ENCODE results near the gene MRRF. TPM values are rescaled to one million over a fixed set of nuclear protein-coding genes. Genes with fewer than 3 reads are reported as not detected.
A peak's percentile ranks its signal among the peaks of the same experiment; 100 is the strongest.

Gene MRRF
- total and polyA plus RNA-seq, 2 experiments from 2014 or later, result 23.7 to 30.8 TPM

GRCh38 chr9:122254761-122255160, 9.9 kb upstream of the MRRF start:
- DNase-seq, result no peak
- no peak for TF ChIP-seq EZH2 (IDR thresholded peaks at IDR 0.05; ENCODE audit: insufficient read depth, poor library complexity, severe bottlenecking)
- no peak for TF ChIP-seq EZH2phosphoT487 (IDR thresholded peaks at IDR 0.05; ENCODE audit: insufficient read depth, low read depth)
- Histone ChIP-seq H3K4me3 (no peak overlapping the region), H3K9ac (no peak overlapping the region), H3K27me3 (replicated peaks; ENCODE audit: insufficient read depth) (no peaks in the 10 kb centered on the region), H3K27ac (no peak overlapping the region), H3F3A (ENCODE audit: insufficient read depth) (no peaks in the 10 kb centered on the region), H3K9me2 (ENCODE audit: insufficient read depth) (no peaks in the 10 kb centered on the region), H3K9me3 (ENCODE audit: low read depth) (no peaks in the 10 kb centered on the region), H3K36me3 (ENCODE audit: low read depth) (peaks cover 23% of the 10 kb centered on the region; the same call in 1 of the 2 replicates), H4K20me1 (ENCODE audit: insufficient read depth) (no peaks in the 10 kb centered on the region), H3K4me2 (ENCODE audit: unreplicated experiment) (no peak overlapping the region), H3K79me2 (ENCODE audit: insufficient read depth) (peaks cover 77% of the 10 kb centered on the region), H3K4me1 (ENCODE audit: insufficient read depth) (no peaks in the 10 kb centered on the region), H2AFZ (no peak overlapping the region)
- in situ Hi-C loops (cut with MboI), result no loop called here
- 99% methylated on average over 3 of the region's 3 CpGs for WGBS, 2 experiments (ENCODE audit: low coverage in 1 of 2, low lambda C conversion rate in 2 of 2, missing lambda C conversion rate in 2 of 2)

- no peaks in the 10 kb centered on the region for H3F3A ChIP-seq (ENCODE audit: insufficient read depth)
- H3K36me3 ChIP-seq (ENCODE audit: low read depth), result peaks cover 22% of the 10 kb centered on the region
- no peak for TF ChIP-seq EZH2 (IDR thresholded peaks at IDR 0.05; ENCODE audit: insufficient read depth, poor library complexity, severe bottlenecking)
- TF ChIP-seq EZH2phosphoT487 (IDR thresholded peaks at IDR 0.05; ENCODE audit: insufficient read depth, low read depth), result no peak
- no peaks in the 10 kb centered on the region for H3K4me1 ChIP-seq (ENCODE audit: insufficient read depth)
- no peaks in the 10 kb centered on the region for H3K9me3 ChIP-seq (ENCODE audit: low read depth)
- no peaks in the 10 kb centered on the region for H4K20me1 ChIP-seq (ENCODE audit: insufficient read depth)
- H2AFZ ChIP-seq, result no peak overlapping the region
- no peak overlapping the region for H3K9ac ChIP-seq
- in situ Hi-C loops (cut with MboI), result no loop called here
- DNase-seq, result no peak
- no peak overlapping the region for H3K4me2 ChIP-seq (ENCODE audit: unreplicated experiment)
- H3K27ac ChIP-seq, result no peak overlapping the region
- no peaks in the 10 kb centered on the region for H3K27me3 ChIP-seq (replicated peaks; ENCODE audit: insufficient read depth)
- H3K9me2 ChIP-seq (ENCODE audit: insufficient read depth), result no peaks in the 10 kb centered on the region
- WGBS, 2 experiments (ENCODE audit: low coverage in 1 of 2, low lambda C conversion rate in 2 of 2, missing lambda C conversion rate in 2 of 2), result 96 to 99% methylated on average over 5 of the region's 5 CpGs
- no peak overlapping the region for H3K4me3 ChIP-seq
- peaks cover 86% of the 10 kb centered on the region for H3K79me2 ChIP-seq (ENCODE audit: insufficient read depth)
Measured at GRCh38 chr9:122256206-122256605, 8.5 kb upstream of the MRRF start.

- no peak for TF ChIP-seq EZH2phosphoT487 (IDR thresholded peaks at IDR 0.05; ENCODE audit: insufficient read depth, low read depth)
- no peak for TF ChIP-seq EZH2 (IDR thresholded peaks at IDR 0.05; ENCODE audit: insufficient read depth, poor library complexity, severe bottlenecking)
- in situ Hi-C loops (cut with MboI), result no loop called here
- H3K79me2 ChIP-seq (ENCODE audit: insufficient read depth), result peaks cover 97% of the 10 kb centered on the region
Measured at GRCh38 chr9:122258886-122259415, 5.7 kb upstream of the MRRF start.

GRCh38 chr9:122261469-122261881, 3.2 kb upstream of the MRRF start:
- Histone ChIP-seq H4K20me1 (ENCODE audit: insufficient read depth) (0 out of 2 replicates have a peak, but pooled peaks cover 4% of the 10 kb centered on the region), H3K27ac (no peak overlapping the region), H3K36me3 (ENCODE audit: low read depth) (peaks cover 6% of the 10 kb centered on the region), H3K4me2 (ENCODE audit: unreplicated experiment) (no peak overlapping the region), H3K4me1 (ENCODE audit: insufficient read depth) (peaks cover 23% of the 10 kb centered on the region), H3K27me3 (replicated peaks; ENCODE audit: insufficient read depth) (no peaks in the 10 kb centered on the region), H3K4me3 (no peak overlapping the region), H3K9me3 (ENCODE audit: low read depth) (no peaks in the 10 kb centered on the region), H3K9me2 (ENCODE audit: insufficient read depth) (no peaks in the 10 kb centered on the region), H2AFZ (no peak overlapping the region), H3F3A (ENCODE audit: insufficient read depth) (no peaks in the 10 kb centered on the region), H3K79me2 (ENCODE audit: insufficient read depth) (peaks cover 95% of the 10 kb centered on the region), H3K9ac (no peak overlapping the region)
- peak; percentile 89 for DNase-seq
- 42 to 54% methylated on average over 1 of the region's 1 CpG for WGBS, 2 experiments (ENCODE audit: low coverage in 1 of 2, low lambda C conversion rate in 2 of 2, missing lambda C conversion rate in 2 of 2)
- TF ChIP-seq EZH2phosphoT487 (IDR thresholded peaks at IDR 0.05; ENCODE audit: insufficient read depth, low read depth) (no peak), EZH2 (IDR thresholded peaks at IDR 0.05; ENCODE audit: insufficient read depth, poor library complexity, severe bottlenecking) (no peak)
- in situ Hi-C loops (cut with MboI), result no loop called here

More at GRCh38 chr9:122258886-122259415, 5.7 kb upstream of the MRRF start:
- Histone ChIP-seq H3K27me3 (replicated peaks; ENCODE audit: insufficient read depth) (no peaks in the 10 kb centered on the region), H3K4me3 (no peak overlapping the region), H2AFZ (no peak overlapping the region), H4K20me1 (ENCODE audit: insufficient read depth) (0 out of 2 replicates have a peak, but pooled peaks cover 4% of the 10 kb centered on the region), H3K4me2 (ENCODE audit: unreplicated experiment) (no peak overlapping the region), H3K9me2 (ENCODE audit: insufficient read depth) (no peaks in the 10 kb centered on the region), H3K9ac (no peak overlapping the region), H3F3A (ENCODE audit: insufficient read depth) (no peaks in the 10 kb centered on the region), H3K9me3 (ENCODE audit: low read depth) (no peaks in the 10 kb centered on the region), H3K4me1 (ENCODE audit: insufficient read depth) (peaks cover 16% of the 10 kb centered on the region), H3K36me3 (ENCODE audit: low read depth) (peaks cover 16% of the 10 kb centered on the region), H3K27ac (no peak overlapping the region)
- DNase-seq, result no peak
- 30 to 43% methylated on average over 2 of the region's 2 CpGs for WGBS, 2 experiments (ENCODE audit: low coverage in 1 of 2, low lambda C conversion rate in 2 of 2, missing lambda C conversion rate in 2 of 2)
